GM19043 (cell line): ENCODE measurements around the gene LENG1.

ENCODE experiments used
- ATAC-seq: cut with Tn5 transposase; IDR thresholded peaks from one replicate; pipeline ENCODE4 v1.9.1; 2021; ENCODE audit warnings: low read depth; ENCODE audit not compliant: unreplicated experiment

The LENG1 gene

GRCh38 chr19:54165222-54165621, 5.7 kb upstream of the LENG1 start:
- ATAC-seq: no peak

- ATAC-seq: no peak
These were observed 5.0 kb upstream of the LENG1 start for GRCh38 chr19:54164369-54165068.

DNA sequence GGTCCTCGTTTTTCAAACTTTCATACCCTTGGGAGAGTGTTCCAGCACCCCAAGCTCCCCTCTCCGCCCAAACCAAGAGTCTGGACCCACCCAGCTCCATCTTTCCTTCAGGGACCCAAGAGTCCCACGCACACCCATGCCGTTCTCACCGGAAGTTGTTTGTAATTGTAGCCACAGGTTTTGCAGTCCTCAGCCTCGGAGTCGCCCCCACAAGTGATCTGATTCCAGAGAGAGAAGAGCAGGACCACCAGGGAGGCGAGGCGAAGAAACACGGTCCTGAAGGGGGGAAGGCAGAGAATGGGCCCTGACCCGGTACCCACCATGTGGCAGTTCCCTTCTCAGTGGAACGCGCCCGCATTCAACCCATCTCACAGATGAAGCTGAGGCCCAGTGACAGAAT, 3.4 kb upstream of the LENG1 start:
- ATAC-seq: no peak

DNA sequence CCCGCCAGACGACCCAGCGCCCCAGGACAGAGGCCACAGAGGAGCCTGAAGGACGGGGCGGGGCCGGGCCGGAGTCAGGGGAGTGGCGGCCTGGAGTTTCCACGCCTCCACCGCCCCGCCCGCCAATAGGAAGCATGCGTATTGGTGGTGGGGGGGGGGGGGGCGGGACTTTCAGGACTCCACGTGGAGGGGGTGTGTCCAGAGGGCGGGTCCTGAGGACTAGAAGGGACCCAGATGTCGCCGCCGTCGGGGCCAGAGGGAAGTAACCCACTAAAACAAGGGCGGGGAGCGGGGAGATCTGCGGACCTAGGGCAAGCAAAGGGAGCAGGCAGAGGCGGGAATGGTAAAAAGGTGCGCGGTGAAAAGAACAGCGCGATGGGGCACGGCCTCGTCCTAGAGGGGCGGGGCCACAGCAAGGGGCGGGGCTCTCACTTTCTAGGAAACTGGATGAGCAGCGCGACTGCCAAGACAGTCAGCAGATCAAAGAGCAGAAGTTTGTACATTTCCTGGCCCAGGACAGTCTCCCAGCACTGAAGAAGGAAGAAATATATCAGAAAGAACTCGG, 2.8 kb upstream of the LENG1 start:
- no peak for ATAC-seq

- no peak for ATAC-seq
These were observed 1.3 kb upstream of the LENG1 start for GRCh38 chr19:54160854-54161253.

DNA sequence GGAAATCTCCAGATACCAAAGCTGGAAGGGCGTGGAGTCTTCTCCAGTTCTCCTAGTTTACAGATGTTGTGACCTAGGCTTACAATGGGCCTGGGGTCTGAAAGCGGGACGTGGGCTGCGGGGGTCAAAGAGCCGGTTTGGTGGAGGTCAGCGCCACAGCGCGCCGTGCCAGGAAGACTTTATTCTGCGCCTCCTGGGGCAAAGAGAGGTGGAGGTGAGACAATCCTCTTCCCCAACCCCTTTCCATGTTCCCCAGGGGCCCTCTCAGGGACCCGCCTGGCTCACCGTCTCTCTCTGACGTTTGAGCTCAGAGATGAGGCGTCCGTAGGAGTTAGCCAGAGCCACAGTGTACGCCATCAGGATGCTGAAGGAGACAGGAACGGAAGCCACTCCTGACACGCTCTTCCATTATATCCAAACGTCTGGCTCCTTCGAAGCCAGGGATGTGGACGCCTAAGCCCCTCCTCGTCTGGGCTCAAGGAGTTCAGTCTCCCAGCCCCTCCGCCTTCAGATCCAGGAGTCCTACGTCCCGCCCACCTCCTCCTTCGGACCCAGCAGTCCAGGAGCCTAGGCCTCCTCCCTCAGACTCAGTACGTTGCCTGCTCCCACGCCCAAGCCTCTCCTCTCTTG, 776 bp upstream of the LENG1 start:
- no peak for ATAC-seq

DNA sequence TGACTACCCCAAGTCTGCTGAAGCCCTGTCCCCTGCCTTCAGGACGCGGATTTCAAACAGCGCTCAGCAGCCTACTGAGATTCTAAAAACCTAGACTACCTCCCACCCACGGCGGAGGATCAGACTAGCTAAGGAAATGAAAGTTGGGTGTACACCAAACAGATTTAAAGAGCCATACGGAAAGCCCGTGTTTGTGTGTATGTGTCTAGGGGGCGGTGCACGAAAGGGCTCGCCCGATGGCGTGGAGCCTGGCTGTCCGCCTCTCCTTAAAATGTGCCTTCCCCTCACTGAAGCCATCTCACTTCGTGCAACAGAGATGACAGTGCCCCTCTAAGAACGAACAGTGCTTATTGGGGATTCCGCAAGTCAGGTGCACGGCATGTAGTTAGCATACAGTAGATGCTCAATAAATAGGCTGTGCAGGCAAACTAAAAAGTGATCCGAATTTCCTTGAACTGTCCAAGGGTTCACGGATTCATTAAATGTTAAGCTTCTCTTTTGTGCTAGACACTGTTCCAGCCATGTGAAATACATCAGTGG, 639 bp downstream of the LENG1 start:
- no peak for ATAC-seq

GRCh38 chr19:54156953-54157352, 2.6 kb downstream of the LENG1 start:
- ATAC-seq: no peak

DNA sequence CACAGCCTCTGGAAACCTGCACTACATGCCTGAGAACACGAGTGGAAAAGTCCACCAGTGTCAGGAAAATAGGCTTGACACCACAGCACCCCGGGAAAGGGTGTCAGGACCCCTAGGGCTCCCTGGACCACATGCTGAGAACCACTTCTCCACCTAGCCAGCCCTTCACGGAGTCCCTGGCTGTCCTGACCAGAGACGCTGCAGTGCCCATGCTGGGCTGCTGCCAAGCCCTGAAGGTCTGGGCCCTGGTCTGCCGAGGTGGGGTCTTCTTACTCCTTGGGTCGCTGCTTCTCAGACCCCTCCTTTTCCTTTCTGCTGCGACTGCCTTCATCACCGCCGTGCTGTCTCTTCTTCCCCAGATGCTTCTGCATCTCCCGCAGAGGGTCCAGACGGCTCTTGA, 3.0 kb downstream of the LENG1 start:
- ATAC-seq: no peak

- no peak for ATAC-seq
These were observed 3.8 kb downstream of the LENG1 start for GRCh38 chr19:54155694-54156093.

DNA sequence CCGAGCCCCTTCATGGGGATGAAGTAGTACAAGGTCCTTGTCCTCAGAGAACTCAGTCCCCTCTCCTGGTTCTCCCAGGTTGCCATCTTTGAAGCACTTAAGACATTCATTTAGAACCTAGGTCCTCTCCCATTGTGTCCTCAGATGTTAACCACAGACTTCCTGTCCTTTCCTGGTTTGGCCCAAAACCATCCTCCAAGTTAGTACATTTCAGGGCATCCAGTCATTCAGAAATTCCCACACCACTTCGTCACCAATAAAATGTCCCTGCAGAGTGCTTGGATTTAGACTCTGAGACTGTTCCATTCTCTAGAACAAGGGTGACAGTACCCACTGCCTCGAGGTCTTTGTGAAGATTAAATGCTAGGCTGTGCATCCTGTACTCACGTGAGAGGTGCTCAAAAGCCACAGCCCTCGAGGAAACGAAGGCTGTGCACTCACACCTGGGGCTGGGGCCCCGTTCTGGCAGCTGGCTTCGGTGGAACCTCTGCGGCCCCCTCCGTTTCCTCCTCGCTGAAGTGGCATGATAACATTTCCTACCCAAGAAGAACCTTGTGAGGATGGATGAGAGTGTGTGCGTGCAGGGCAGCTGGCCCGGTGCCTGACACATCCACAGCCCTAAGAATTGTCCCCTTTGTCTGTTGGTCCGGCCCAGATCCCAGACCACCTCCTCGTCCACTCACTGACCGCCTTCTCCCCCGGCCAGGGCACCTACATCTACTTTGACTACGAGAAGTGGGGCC, 4.7 kb downstream of the LENG1 start:
- no peak for ATAC-seq

- no peak for ATAC-seq
These were observed 5.7 kb downstream of the LENG1 start for GRCh38 chr19:54153731-54154326.

DNA sequence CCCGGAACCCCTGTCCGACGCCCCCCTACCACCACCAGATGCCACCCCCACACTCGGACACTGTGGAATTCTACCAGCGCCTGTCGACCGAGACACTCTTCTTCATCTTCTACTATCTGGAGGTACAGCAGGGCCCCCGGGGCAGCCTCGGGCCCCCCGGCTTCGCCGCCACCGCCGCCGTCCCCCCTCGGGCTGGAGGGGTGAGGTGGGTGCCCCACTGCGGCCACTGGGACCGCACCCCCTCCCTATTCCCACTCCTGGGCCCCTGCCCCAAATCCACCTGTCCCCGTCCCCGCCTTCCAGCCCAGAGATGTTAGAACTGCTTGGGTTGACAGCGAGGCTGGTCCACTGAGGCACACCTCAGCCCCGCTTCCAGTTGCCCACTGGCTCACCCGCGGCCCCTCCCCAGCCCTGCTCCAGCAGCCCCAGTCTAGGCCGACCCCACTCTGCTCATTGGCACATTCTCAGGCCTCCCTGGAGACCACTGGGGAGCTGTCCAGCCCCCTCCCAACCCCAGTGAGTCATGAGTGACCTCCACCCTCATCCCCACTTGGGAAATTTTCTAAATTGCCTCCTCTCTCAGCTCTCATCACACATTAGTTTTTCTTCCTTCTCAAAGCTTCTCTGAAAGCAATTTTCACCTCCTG, 6.5 kb downstream of the LENG1 start:
- ATAC-seq: no peak

DNA sequence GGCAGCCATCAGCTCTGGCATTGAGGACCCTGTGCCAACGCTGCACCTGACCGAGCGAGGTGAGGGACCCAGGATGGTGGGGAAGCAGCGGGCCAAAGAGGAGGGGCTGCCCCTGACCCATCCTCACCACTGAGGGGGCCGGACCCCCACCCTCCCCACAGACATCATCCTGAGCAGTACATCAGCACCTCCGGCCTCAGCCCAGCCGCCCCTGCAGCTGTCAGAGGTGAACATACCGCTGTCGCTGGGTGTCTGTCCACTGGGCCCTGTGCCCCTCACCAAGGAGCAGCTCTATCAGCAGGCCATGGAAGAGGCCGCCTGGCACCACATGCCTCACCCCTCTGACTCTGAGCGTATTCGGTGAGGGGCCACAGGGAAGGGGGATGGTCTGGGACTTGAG, 7.3 kb downstream of the LENG1 start:
- ATAC-seq: no peak

DNA sequence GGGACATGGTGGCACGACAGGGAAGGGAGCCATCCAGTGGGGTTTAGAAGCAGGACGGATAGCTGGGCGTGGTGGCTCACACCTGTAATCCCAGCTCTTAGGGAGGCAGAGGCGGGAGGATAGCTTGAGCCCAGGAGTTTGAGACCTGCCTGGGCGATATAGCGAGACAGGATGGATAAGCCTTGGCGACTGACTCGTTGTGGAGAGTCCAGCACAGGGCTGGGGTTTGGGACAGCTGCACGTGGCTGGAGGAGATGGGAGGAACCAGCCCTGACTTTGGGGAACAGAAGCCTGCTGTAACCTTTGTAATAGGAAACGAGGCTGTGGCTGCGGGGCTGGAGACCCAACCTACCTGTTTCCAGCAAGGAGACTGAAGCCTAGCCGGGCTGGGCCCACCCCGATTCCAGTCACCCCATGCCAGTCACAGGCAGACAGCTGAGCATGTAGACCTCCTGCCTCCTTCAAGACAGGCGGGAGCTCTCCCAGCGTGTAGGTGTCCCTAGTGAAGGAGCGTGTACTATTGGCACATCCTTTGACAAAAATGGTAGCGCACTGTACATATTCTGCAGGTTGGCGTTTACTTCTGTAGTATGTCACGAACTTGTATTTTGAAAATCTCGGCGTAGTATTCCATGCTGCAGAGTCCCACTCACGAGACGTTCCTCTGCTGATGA, 8.0 kb downstream of the LENG1 start:
- ATAC-seq: no peak

DNA sequence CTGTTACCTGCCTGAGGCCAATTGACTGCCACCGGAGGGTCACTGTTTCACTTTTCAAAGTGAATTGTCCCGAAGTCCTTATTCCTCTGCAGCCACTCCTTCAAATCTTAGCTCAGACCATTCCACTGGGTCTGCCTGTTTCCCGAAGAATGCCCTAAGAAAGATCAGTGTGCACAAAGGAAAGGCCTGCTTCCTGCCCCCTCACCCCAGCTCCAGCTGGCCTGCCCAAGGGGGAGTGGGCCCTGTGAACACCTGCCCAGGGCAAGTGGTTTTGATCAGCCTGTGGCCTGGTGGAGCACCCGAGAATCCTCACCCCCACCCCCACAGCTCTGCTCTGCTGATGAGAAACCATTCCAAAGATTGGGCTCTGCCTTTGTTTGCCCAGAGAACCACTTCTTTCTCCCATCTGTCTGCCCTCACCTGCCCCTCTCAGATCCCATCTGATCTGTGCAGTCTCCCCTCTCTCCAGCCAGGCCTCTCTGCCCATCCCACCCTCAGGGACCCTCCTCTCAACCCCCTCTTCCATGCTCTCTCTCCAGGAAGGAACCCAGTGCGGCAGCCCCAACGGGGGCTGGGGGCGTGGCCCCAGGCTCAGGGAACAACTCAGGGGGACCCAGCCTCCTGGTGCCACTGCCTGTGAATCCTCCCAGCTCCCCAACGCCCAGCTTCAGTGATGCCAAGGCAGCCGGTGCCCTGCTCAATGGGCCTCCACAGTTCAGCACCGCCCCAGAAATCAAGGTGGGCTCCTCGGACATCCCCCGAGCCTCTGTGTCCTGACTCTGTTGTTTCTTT, 10.3 kb downstream of the LENG1 start:
- ATAC-seq: no peak

GRCh38 chr19:54148158-54148557, 11.4 kb downstream of the LENG1 start:
- ATAC-seq: no peak

DNA sequence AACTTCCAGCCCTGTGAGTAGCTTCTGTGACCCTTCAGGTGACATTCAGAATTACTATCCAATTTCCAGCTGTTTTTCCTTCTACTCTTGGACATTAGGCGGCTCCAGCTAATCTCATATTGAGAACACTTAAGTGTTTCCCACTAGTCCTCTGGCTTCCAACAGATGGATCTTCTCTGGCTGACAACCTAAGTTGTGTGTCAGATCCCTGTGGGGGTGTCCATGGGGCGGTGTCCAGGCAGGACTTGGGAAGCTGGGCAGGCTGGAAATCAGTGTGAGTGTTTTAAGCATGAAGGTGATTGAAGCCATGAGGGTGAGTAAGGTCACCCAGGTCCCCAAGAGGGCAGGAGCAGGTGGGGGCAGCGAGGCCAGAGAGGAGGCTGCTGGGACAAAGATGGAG, 11.8 kb downstream of the LENG1 start:
- ATAC-seq: no peak

DNA sequence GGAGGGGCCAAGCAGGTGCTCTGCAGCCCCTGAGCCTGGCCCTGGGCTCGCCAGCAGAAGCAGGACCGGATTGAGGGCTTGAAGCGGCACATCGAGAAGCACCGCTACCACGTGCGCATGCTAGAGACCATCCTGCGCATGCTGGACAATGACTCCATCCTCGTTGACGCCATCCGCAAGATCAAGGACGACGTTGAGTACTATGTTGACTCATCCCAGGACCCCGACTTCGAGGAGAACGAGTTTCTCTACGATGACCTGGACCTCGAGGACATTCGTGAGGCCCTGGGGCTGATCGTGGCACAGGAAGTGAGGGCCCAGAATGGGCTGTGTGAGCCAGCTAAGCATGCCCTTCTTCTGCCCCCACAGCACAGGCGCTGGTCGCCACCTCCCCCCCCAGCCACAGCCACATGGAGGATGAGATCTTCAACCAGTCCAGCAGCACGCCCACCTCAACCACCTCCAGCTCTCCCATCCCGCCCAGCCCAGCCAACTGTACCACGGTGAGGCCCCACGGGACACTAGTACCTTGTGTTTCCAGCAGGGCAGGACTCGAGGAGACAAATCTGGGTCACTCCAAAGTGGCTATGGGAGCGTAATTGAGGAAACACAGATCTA, 13.9 kb downstream of the LENG1 start:
- no peak for ATAC-seq
